HUES64 (cell line): Measurements from ENCODE around the gene GABARAP.

Source experiments
- H3K27ac ChIP-seq: 2 replicates; pipeline ENCODE4 v1.7.0; 2013; ENCODE audit warnings: low read depth, low read length, inconsistent platforms
- H3K27me3 ChIP-seq: 2 replicates; pipeline ENCODE4 v1.6.1; 2013; ENCODE audit warnings: mild to moderate bottlenecking, low read length; ENCODE audit not compliant: insufficient read depth
- H3K36me3 ChIP-seq: 2 replicates; pipeline ENCODE4 v1.6.1; 2013; ENCODE audit warnings: mild to moderate bottlenecking, low read length; ENCODE audit not compliant: insufficient read depth
- H3K4me1 ChIP-seq: 2 replicates; pipeline ENCODE4 v1.6.1; 2013; ENCODE audit warnings: mild to moderate bottlenecking, low read length, moderate library complexity; ENCODE audit not compliant: insufficient read depth
- H3K4me3 ChIP-seq: 2 replicates; pipeline ENCODE4 v1.5.1; 2013; ENCODE audit warnings: mild to moderate bottlenecking, low read length, moderate library complexity
- H3K9ac ChIP-seq: 2 replicates; pipeline ENCODE4 v1.6.1; 2013; ENCODE audit warnings: mild to moderate bottlenecking, low read depth, low read length
- H3K9me3 ChIP-seq: 2 replicates; pipeline ENCODE4 v1.6.1; 2013; ENCODE audit warnings: low read depth, low read length; ENCODE audit not compliant: insufficient read depth
- WGBS: fragments of 150-250, 120-280 bp; methylation state at CpG from one replicate; pipeline ENCODE4 v1.1.7; 2013; ENCODE audit warnings: missing lambda C conversion rate; 5-methylcytosine and 5-hydroxymethylcytosine counted together

GABARAP gene

DNA sequence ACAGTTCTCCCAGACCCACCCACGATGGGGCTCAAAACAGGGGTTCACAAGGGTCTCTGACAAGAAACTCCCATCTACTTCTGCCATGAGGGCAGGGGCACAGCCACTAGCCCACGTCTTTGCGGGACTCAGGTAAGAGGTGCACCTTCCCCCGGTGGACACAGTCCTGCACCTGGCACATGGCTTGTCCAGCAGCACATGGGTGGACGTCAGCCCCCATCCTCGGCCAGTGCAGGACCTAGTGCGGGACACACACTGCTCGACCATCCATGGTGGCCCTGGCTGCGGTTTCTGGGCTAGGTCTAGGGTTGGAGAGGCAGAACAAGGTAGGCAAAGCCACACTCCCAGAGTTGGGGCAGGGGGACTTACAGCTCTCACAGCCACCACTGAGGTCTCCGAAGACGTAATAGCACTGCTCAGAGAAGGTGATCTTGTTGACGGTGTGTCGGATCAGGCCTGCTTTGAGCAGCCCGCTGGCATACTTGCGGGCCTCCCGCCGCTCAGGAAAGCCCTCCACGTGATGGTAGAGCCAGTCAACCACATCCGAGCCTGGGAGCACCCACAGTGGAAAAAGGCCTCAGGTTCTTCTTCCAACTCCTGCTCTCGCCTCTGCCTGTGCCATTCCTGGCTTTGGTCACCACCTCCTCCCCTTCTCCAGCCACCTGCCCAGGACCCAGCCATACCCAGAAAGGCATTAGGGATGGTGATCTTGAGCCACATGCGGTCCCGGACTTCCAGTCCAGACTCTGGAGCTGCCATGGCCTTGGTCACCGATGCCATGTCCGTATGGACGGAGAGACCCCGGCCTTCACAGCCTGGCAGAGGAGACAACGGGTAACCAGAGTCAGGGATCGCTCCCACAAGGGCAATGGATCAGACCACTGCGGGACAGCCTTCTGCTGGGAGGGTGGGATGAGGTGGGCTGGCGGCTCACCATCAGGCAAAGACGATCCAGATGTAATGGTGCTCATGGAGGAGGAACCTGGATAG is 15.2 kb downstream of the GABARAP start:
- H3K9me3 ChIP-seq, result no peaks in the 10 kb centered on the region
- no peaks in the 10 kb centered on the region for H3K27me3 ChIP-seq
- peaks cover 85% of the 10 kb centered on the region for H3K36me3 ChIP-seq
- H3K27ac ChIP-seq, result no peak overlapping the region
- H3K4me3 ChIP-seq, result no peak overlapping the region
- no peak overlapping the region for H3K9ac ChIP-seq
- no peaks in the 10 kb centered on the region for H3K4me1 ChIP-seq
- WGBS, result 95% methylated on average over 31 of the region's 31 CpGs

DNA sequence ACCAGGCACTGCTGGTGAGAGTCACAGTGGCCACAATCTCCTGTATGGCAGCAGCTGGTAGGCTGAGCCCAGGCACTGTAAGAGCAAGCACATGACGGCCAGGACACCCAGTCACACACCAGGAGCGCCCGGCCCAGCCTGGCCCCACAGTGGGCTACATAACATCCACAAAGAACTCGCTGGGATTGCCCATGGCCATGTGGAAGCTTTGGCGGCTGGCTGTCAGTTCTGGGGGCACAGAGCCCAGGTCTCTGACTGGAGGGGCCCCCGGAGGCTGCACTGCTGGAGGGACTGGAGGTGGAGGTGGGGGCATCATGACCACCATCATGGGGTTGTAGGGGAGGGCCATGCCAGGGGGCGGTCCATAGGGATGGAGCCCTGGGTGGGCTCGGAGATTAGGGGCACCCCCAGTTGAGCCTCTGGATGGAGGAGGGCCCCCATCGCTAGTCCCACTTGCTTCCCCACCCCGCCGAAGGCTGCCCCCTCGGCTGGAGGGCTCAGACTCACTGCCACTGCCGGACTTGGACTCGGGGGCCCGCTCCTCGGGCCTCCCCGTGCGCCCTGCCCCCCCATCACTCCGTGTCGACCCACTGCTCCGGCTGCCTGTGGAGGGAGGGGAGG is 16.4 kb downstream of the GABARAP start:
- H3K27me3 ChIP-seq, result no peaks in the 10 kb centered on the region
- WGBS, result 91% methylated on average over 20 of the region's 21 CpGs
- peaks cover 3% of the 10 kb centered on the region; the same call in 1 of the 2 replicates for H3K4me1 ChIP-seq
- peaks cover 95% of the 10 kb centered on the region for H3K36me3 ChIP-seq
- no peak overlapping the region for H3K4me3 ChIP-seq
- H3K9ac ChIP-seq, result no peak overlapping the region
- no peak overlapping the region for H3K27ac ChIP-seq
- H3K9me3 ChIP-seq, result no peaks in the 10 kb centered on the region

DNA sequence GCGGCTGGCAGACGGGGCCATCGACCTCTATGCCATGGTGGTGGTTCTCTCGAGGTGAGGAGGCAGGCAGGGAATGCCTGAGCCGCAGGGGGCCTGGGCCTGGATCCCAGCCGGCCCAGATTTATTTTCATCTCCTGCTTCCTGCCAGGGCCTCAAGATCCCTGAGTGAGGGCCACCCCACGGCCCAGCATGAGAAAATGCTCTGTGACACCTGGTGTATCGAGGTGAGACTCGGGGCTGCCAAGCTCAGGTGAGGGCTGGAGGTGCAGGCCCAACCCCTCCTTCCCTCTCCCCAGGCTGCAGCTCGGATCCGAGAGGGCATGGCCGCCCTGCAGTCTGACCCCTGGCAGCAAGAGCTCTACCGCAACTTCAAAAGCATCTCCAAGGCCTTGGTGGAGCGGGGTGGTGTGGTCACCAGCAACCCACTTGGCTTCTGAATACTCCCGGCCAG is 17.6 kb downstream of the GABARAP start:
- Histone ChIP-seq H3K9me3 (no peaks in the 10 kb centered on the region), H3K27me3 (no peaks in the 10 kb centered on the region), H3K4me1 (peaks cover 6% of the 10 kb centered on the region; the same call in 1 of the 2 replicates), H3K36me3 (peaks cover 85% of the 10 kb centered on the region), H3K9ac (no peak overlapping the region), H3K4me3 (no peak overlapping the region), H3K27ac (no peak overlapping the region)
- 84% methylated on average over 15 of the region's 15 CpGs for WGBS

DNA sequence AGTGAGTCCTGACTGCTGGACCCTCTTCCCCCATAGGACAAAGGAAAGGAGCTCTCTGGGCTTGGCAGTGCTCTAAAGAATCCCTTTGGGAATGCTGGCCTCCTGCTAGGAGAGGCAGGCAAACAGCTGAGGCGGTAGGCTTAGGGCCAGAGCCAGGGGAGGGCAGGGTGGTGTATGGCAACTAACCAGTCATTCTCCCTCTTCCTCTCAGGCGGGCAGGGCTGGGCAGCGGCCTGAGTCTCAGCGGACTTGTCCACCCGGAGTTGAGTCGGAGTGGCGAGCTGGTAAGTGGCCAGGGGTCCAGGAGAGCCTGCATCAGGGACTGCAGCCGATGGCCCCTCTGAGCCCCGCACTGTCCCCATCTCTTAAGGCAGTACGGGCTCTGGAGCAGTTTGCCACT is 18.1 kb downstream of the GABARAP start:
- 92% methylated on average over 10 of the region's 10 CpGs for WGBS
- peak overlapping the region; percentile 39; the same call in 1 of the 2 replicates for H3K27ac ChIP-seq
- no peaks in the 10 kb centered on the region for H3K9me3 ChIP-seq
- no peak overlapping the region for H3K9ac ChIP-seq
- no peaks in the 10 kb centered on the region for H3K27me3 ChIP-seq
- H3K4me1 ChIP-seq, result peaks cover 11% of the 10 kb centered on the region; the same call in 1 of the 2 replicates
- H3K4me3 ChIP-seq, result no peak overlapping the region
- H3K36me3 ChIP-seq, result peaks cover 80% of the 10 kb centered on the region

DNA sequence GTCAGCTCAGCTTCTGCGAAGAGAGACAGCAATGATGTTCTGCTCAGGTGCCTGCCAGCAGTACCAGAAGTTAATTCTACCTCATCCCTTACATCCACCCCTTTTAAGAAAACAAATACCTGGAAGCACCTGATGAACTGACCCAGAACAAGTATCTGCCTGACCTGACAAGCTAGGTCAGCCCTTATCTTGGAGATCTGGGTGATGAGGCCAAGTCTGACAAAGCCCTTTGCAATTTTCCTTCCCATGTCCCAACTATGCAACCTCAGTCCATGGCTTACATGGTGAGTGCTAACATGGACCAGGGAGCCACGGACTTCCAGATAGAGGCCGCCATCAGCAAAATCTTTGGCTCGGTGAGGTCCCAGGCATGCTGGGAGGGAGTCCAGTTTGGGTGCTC is 18.9 kb downstream of the GABARAP start:
- no peaks in the 10 kb centered on the region for H3K9me3 ChIP-seq
- H3K4me3 ChIP-seq, result no peak overlapping the region
- no peaks in the 10 kb centered on the region for H3K27me3 ChIP-seq
- WGBS, result 95% methylated on average over 4 of the region's 4 CpGs
- peaks cover 72% of the 10 kb centered on the region for H3K36me3 ChIP-seq
- no peak overlapping the region for H3K27ac ChIP-seq
- H3K4me1 ChIP-seq, result peaks cover 13% of the 10 kb centered on the region; the same call in 1 of the 2 replicates
- no peak overlapping the region for H3K9ac ChIP-seq

DNA sequence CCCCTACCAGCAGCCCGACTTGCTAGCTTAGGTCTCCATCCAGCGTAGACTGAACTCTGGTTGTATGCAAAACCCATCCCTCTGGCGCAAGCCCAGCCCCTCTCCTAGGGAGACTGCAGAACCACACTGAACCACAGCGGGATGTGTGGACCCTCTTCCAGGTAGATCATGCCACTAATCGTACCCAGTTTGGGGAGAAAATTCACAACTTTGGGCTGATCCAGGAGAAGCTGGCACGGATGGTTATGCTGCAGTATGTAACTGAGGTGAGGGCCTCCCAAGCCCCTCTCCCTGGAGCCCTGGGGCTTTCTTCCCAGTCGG is 19.3 kb downstream of the GABARAP start:
- WGBS, result 93% methylated on average over 7 of the region's 7 CpGs
- Histone ChIP-seq H3K27ac (no peak overlapping the region), H3K27me3 (no peaks in the 10 kb centered on the region), H3K4me3 (no peak overlapping the region), H3K9me3 (no peaks in the 10 kb centered on the region), H3K36me3 (peaks cover 68% of the 10 kb centered on the region), H3K9ac (no peak overlapping the region), H3K4me1 (peaks cover 18% of the 10 kb centered on the region; the same call in 1 of the 2 replicates)

DNA sequence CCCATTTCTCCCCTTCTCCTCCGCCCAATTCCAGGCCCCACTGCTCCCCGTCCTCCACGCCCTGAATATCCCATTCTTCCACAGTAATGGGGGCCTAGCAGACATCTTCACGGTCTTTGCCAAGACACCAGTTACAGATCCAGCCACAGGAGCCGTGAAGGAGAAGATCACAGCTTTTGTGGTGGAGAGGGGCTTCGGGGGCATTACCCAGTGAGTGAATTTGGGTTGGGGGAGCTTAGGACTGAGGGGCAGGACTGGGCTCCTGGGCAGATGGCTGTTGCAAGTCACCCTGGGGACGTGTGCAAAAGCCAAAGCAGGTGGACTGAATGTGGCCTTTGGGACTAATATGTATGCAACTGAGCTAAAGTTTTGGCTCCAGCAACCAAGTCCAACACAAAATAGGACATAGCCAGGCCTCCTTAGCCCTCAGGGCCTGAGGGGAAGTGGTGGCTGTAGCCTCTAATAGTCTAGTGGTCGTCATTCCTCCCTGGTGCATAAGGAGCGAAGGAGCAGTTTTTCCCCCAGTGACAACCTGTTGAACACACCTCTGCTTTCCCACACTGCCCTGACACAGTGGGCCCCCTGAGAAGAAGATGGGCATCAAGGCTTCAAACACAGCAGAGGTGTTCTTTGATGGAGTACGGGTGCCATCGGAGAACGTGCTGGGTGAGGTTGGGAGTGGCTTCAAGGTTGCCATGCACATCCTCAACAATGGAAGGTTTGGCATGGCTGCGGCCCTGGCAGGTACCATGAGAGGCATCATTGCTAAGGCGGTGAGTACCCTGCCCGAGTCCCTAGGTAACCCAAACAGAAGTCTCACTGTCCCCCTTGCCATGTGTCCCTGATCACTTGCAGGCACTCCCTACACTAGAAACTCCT is 19.9 kb downstream of the GABARAP start:
- Histone ChIP-seq H3K4me1 (peaks cover 21% of the 10 kb centered on the region; the same call in 1 of the 2 replicates), H3K9me3 (no peaks in the 10 kb centered on the region), H3K27ac (no peak overlapping the region), H3K27me3 (no peaks in the 10 kb centered on the region), H3K36me3 (peaks cover 62% of the 10 kb centered on the region), H3K4me3 (no peak overlapping the region), H3K9ac (no peak overlapping the region)
- WGBS, result 94% methylated on average over 15 of the region's 15 CpGs

DNA sequence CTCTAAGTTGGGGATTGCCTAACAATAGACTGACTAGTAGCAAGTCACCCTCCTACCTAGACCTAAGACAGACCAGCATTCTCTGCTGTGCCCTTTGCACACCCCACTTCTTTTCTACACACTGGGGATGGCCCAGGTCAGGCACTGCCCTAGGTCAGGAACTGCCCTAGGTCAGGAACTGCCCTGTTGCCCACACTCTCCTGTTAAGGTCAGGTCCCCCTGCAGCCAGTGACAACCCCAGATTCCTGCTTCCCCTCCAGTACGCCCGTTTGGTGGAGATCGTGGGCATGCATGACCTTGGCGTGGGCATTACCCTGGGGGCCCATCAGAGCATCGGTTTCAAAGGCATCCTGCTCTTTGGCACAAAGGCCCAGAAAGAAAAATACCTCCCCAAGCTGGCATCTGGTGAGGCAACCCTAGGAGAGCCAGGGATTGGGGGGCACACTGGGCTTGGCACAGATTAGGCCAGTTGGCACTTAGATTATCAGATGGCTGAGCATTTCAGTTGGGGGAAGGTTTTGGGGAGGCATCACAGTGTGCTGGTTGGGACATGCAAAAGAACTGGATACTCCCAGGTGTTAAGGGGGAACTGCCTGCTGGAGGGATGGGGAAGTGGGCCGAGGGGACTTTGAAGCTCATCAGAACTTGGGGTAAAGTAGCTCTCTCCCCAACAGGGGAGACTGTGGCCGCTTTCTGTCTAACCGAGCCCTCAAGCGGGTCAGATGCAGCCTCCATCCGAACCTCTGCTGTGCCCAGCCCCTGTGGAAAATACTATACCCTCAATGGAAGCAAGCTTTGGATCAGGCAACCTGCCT is 20.8 kb downstream of the GABARAP start:
- H3K27me3 ChIP-seq, result no peaks in the 10 kb centered on the region
- H3K9me3 ChIP-seq, result no peaks in the 10 kb centered on the region
- peak overlapping the region; percentile 5; the same call in 1 of the 2 replicates for H3K27ac ChIP-seq
- H3K9ac ChIP-seq, result no peak overlapping the region
- peaks cover 21% of the 10 kb centered on the region; the same call in 1 of the 2 replicates for H3K4me1 ChIP-seq
- WGBS, result 97% methylated on average over 10 of the region's 10 CpGs
- H3K4me3 ChIP-seq, result peak overlapping the region; percentile 81; the same call in 1 of the 2 replicates
- H3K36me3 ChIP-seq, result peaks cover 54% of the 10 kb centered on the region

DNA sequence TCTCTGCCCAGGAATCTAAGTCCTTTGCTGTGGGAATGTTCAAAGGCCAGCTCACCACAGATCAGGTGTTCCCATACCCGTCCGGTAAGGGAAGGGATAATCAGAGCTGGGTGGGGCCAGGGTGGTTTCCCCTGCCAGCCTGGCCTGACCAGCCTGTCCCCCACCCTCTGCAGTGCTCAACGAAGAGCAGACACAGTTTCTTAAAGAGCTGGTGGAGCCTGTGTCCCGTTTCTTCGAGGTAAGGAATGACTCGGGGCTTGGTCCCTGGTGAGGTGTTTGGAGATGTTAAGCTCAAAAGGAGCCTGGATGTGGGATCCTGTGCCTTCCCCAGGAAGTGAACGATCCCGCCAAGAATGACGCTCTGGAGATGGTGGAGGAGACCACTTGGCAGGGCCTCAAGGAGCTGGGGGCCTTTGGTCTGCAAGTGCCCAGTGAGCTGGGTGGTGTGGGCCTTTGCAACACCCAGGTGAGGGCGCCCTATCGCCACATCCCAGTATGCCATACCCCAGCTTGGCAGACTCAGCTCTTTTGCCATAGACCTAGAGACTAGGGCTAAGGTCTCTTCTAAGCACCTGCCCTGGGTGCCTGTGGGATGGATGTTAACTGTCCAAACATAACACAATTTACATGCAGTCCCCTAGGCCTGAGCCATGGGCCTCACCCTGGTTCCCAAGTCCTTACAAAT is 21.5 kb downstream of the GABARAP start:
- Histone ChIP-seq H3K4me1 (peaks cover 21% of the 10 kb centered on the region; the same call in 1 of the 2 replicates), H3K4me3 (peak overlapping the region; percentile 81), H3K9me3 (no peaks in the 10 kb centered on the region), H3K27me3 (no peaks in the 10 kb centered on the region), H3K9ac (peak overlapping the region; percentile 90), H3K27ac (peak overlapping the region; percentile 78), H3K36me3 (peaks cover 46% of the 10 kb centered on the region)
- WGBS, result 50% methylated on average over 11 of the region's 11 CpGs
